ENCODE measurements around the gene SUSD2. TPM values are rescaled to one million over a fixed set of nuclear protein-coding genes. Genes with fewer than 3 reads are reported as not detected.
"Not testable (repeated sequence)": the region's sequence is repeated elsewhere in the genome, so short reads cannot be mapped to it uniquely, and the experiment has no call there.

Gene SUSD2, protein sequence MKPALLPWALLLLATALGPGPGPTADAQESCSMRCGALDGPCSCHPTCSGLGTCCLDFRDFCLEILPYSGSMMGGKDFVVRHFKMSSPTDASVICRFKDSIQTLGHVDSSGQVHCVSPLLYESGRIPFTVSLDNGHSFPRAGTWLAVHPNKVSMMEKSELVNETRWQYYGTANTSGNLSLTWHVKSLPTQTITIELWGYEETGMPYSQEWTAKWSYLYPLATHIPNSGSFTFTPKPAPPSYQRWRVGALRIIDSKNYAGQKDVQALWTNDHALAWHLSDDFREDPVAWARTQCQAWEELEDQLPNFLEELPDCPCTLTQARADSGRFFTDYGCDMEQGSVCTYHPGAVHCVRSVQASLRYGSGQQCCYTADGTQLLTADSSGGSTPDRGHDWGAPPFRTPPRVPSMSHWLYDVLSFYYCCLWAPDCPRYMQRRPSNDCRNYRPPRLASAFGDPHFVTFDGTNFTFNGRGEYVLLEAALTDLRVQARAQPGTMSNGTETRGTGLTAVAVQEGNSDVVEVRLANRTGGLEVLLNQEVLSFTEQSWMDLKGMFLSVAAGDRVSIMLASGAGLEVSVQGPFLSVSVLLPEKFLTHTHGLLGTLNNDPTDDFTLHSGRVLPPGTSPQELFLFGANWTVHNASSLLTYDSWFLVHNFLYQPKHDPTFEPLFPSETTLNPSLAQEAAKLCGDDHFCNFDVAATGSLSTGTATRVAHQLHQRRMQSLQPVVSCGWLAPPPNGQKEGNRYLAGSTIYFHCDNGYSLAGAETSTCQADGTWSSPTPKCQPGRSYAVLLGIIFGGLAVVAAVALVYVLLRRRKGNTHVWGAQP
- total RNA-seq = 1 to 10 TPM; 1.3 to 3.9 (median 3.3) TPM
- long read RNA-seq, donor 1, transcript SUSD2-201 (15 exons, 3,404 nt) = major isoform, 6 of 10 reads
- long read RNA-seq, donor 1, partial matches to known transcripts = 2 of 10 reads
- long read RNA-seq, donor 1, other reads (novel, unspliced or antisense) = 2 of 10 reads
- long read RNA-seq, donor 2, partial matches to known transcripts = 0 of 3 reads
- long read RNA-seq, donor 2, other reads (novel, unspliced or antisense) = 1 of 3 reads

DNA sequence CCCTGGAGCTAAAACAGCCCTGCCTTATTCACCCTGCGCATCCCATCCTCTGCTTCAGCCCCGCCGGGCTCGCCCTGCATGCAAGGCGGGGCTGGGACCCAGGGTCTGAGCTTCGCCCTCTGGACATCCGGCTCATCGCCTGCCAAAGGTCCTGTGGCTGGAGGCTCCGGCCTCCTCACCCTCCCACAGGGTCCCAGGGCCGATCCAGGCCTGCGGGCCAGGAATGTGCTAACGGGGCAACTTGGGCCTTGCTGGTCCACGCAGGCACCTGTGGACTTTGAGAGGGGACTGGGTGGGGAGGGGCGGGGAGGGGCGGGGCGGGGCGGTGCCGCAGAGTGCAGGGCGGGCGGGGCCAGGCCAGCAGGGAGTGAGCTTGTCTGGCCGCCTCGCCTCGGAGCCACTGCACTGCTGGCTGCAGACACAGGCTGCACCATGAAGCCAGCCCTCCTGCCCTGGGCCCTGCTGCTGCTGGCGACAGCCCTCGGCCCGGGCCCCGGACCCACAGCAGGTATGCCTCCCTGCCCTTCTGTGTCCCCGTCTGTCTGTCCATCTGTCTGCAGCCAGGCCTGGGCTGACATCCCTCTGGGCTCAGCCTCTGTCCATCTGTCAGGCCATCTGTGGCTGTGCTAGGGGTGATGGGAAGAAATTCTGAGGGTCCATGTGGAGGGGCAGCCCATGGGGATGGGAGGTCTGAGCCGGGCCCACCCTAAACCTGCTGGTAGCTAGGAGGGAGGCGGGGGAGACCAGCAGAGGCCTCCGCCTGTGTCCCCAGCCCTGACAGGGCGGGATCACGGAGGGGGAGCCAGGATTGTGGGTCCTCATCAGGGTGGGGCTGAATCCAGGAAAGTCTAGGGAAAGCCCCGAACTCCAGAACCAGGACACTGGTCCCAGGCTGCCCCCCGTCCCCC, at the start of gene SUSD2:
Gene SUSD2 (plus strand): TSS at position 400 of the 908 bp plus-strand sequence. CDS start 33 bp downstream, at position 433.
- Histone ChIP-seq H3K4me1 (ENCODE audit: low read depth) (peaks cover 13% of the 10 kb centered on the region), H3K4me3 (no peak within 1 kb of the TSS), H3K9me3 (no peaks in the 10 kb centered on the region), H3K36me3 (ENCODE audit: low read depth) (no peaks in the 10 kb centered on the region)
- intact Hi-C loops (cut with DNase I, micrococcal nuclease) = no loop called here
- TF ChIP-seq, protein P1, sequence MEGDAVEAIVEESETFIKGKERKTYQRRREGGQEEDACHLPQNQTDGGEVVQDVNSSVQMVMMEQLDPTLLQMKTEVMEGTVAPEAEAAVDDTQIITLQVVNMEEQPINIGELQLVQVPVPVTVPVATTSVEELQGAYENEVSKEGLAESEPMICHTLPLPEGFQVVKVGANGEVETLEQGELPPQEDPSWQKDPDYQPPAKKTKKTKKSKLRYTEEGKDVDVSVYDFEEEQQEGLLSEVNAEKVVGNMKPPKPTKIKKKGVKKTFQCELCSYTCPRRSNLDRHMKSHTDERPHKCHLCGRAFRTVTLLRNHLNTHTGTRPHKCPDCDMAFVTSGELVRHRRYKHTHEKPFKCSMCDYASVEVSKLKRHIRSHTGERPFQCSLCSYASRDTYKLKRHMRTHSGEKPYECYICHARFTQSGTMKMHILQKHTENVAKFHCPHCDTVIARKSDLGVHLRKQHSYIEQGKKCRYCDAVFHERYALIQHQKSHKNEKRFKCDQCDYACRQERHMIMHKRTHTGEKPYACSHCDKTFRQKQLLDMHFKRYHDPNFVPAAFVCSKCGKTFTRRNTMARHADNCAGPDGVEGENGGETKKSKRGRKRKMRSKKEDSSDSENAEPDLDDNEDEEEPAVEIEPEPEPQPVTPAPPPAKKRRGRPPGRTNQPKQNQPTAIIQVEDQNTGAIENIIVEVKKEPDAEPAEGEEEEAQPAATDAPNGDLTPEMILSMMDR (IDR thresholded peaks at IDR 0.05) = no peak
- ATAC-seq (peak; percentile 79), DNase-seq (peak; percentile 59 to 77 (median 64))

GRCh38 chr22:24133187-24133965, 47.9 kb upstream of the SUSD2 start:
- Histone ChIP-seq H3K9me3 (no peaks in the 10 kb centered on the region), H3K4me1 (ENCODE audit: low read depth) (no peaks in the 10 kb centered on the region), H3K4me3 (no peak overlapping the region), H3K36me3 (ENCODE audit: low read depth) (no peaks in the 10 kb centered on the region)
- TF ChIP-seq, protein P1 (IDR thresholded peaks at IDR 0.05) = no peak
- DNase-seq (no peak), ATAC-seq (peak; percentile 30)
- intact Hi-C loops (cut with DNase I, micrococcal nuclease) = no loop called here

DNA sequence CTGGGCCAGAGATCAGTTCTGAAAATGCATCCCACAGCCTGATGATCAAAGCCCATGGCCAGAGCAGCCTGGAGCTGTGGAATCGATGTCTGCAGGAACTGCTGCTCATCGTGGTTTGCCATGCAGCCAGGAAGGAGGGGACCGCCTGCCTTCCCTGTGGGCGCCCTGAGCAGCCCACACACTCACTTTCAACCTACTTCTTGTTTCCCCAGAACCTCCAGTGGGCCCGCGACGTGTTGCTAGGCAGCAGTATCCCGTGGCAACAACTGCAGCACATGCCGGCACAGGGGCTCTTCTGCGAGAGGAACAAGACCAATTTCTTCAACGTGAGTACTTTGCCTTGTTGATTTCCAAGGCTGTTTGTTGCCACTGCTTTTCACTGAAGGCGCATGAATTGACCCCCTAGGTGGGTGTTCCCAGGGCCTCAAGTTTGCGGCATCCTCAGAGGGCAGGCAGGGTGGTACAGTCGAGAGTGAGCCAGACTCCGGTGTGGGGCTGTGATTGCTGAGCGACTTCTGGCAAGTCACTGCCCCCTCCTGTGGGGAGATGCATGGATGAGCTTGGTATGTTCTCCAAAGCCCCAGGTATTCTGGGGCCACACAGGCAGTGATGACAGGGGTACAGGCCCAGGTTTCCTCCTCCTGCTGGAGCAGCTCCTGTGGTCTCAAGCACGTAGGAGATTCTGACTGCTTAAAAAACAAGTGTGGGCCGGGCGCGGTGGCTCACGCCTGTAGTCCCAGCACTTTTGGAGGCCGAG, 47.0 kb upstream of the SUSD2 start:
- Histone ChIP-seq H3K36me3 (ENCODE audit: low read depth) (no peaks in the 10 kb centered on the region), H3K4me1 (ENCODE audit: low read depth) (no peaks in the 10 kb centered on the region), H3K9me3 (no peaks in the 10 kb centered on the region), H3K4me3 (no peak overlapping the region)
- intact Hi-C loops (cut with DNase I, micrococcal nuclease) = no loop called here
- DNase-seq (peak in 2 of 3 donors; percentile 50 to 59), ATAC-seq (no peak)
- TF ChIP-seq, protein P1 (IDR thresholded peaks at IDR 0.05) = no peak

GRCh38 chr22:24136533-24136932, 44.8 kb upstream of the SUSD2 start:
- intact Hi-C loops (cut with DNase I, micrococcal nuclease); H3K4me3 ChIP-seq; H3K4me1 ChIP-seq (ENCODE audit: low read depth); DNase-seq; H3K36me3 ChIP-seq (ENCODE audit: low read depth); H3K9me3 ChIP-seq; ATAC-seq: not testable (repeated sequence)

DNA sequence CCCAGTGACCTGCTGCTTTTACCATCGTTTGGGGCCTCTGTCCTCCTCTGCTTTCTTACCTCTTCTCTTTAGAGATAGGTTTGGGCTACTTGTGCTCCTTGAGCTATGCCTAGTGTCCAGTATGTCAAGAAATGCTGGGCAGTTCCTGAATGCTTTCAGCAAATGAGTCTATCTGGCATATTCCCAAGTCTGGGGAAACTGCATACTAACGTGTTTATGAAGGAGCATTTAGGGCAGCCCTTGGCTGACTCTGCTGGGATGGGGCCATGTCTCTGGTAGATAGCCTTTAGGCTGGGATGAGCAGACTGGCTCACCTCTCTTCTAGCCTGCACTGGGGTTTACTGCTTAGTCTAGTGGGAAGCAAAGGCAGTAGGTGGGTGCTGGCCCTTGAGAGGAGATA, 43.7 kb upstream of the SUSD2 start:
- TF ChIP-seq, protein P1 (IDR thresholded peaks at IDR 0.05) = no peak
- ATAC-seq (no peak), DNase-seq (no peak)
- H3K36me3 ChIP-seq (ENCODE audit: low read depth) = no peaks in the 10 kb centered on the region
- intact Hi-C loops (cut with DNase I, micrococcal nuclease) = no loop called here
- H3K9me3 ChIP-seq = no peaks in the 10 kb centered on the region
- H3K4me3 ChIP-seq = no peak overlapping the region
- H3K4me1 ChIP-seq (ENCODE audit: low read depth) = peaks cover 3% of the 10 kb centered on the region
